ENCODE results near the gene DGKB.

The DGKB gene

DNA sequence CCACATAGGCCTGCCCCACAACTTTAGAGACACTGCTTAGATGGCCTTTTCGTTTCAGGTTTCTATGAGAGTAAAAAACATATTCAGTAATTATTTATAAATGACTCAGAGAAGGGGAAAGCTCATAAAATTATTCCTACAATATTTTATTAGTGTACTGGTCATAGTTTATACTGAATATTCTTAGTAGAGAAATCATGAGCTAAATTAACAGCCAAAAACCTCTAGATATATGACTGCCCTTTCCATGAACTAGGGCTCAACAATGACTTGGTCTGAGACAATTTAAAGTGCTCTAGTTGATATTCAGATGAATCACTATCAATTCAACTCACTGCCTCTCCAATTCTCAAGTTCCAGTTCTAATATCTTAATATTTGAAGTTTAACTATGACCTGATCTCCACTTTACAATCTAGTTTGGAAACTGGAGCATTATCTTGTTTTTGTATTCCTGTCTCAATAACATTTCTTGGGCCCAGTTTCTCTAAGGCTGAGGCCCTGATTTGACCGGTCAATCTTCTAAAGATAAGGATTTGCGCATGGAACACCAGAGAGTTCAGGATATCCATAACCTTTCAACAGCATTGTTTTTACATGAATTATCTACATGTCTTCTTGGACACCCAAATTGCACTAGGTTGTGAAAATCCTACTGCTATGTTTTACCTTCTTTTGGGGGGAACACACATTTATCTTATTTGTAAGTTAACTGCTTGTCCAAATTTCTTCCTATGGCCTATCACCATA lies 141.6 kb downstream of the DGKB start:
- no peak for DNase-seq (ENCODE audit: low read depth)

DNA sequence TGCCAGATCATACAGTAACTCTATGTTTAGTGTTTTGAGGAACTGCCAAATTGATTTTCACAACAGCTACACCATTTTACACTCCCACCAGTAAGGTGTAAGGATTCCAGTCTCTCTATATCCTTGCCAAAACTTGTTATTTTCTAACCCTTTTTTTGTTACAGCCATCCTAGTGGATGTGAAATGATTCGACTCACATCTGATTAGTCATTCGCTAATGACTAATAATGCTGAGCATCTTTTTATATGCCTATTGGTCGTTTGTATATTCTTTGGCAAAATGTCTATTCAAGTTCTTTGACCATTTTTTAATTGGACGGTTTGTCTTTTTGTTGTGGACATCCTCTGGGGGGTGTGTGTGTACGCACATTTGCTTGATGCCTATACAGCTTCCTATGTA lies 142.8 kb downstream of the DGKB start:
- no peak for DNase-seq (ENCODE audit: low read depth)

- DNase-seq (ENCODE audit: low read depth) = peak; percentile 34
These were observed 147.9 kb downstream of the DGKB start for GRCh38 chr7:14754631-14755030.

DNA sequence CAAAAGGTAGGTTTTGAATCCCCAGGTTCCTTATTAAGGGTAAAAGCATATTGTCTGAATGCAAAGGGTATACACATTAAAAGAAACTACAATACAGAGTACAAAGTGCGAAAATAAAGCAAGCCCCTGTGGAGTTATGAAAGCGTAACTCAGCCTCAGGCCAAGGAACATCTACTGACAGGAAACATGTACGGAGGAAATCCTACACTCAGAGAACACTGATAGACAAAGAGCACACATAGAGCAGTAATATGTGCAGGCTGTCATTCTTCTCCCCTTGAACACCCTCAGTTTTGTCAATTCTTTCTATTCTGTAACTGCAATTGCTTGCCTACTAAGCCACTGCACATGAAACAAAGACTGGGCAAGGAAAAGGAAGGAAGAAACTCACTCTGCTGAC lies 150.2 kb downstream of the DGKB start:
- DNase-seq (ENCODE audit: low read depth) = no peak

DNA sequence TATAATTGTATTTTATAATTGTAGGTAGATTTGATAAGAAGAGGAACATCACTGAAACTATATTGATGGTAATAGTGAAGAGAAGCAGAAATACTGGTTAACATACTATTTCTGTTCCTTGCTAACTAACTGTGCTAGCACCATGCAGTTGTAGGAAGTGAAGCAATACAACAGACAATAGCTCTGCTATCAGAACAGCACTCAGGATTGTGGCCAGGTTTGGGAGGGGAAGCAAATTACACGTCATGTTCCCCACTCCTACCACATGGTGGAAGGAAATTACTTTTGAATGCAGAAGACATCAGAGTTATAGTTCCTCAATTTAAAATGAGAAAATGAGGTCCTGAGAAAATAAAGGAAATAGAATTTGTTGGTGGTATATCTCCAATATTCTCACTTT lies 151.1 kb downstream of the DGKB start:
- DNase-seq (ENCODE audit: low read depth) = no peak

DNA sequence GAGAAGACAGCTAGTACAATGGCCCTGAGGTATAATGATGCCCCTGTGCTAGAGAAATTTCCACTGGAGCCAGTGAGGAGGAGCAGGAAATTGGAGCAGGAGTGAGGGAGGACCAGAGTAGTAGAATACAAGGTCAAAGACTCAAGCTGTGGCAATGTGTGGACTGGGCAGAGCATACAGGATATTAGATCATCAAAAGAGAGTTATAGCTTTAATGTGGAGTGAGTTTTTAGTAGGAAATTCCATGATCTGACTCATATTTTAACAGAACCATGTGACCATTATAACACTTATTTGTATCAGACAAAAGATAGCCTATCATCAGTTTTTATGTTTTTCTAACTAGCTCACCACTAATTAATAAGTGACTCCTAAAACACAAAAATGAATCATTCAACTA lies 154.1 kb downstream of the DGKB start:
- peak; percentile 53 for DNase-seq (ENCODE audit: low read depth)

DNA sequence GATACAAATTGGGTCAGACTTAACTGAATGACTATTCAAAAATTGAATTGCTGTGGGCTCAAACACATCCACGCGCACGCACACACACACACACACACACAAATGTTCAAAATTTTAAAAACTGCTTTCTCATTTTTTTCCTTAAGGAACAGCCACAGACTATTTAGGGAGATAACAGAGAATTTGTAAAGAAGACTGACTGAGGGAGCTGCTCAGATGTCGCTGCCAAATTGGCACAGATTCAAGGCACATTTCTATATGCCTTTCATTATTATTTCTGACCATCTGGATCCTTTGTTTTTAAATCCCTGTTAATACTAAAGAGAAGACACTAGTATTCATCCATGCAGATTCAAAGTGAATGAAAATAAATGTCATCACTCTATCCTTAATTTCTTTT lies 154.8 kb downstream of the DGKB start:
- DNase-seq (ENCODE audit: low read depth) = no peak

DNA sequence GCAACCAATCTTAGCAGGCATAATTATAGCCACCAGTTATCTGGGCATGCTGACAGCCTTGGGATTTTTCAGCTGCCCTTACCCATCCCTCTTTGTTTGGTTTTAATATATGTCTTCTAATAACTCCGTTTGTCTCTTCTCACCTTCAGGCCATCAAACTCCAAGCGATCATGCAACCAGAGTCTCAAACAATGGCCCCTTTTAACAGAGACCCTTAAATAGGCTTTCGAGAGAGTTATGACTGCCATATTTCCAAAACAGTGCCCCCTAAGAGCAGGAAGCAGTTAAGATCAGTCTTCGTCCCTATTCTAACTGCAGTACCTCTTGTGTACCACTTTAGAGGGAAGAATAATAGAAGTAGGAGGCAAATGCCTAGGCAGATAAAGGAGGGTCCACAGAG lies 157.5 kb downstream of the DGKB start:
- no peak for DNase-seq (ENCODE audit: low read depth)

GRCh38 chr7:14740606-14741005 lies 161.9 kb downstream of the DGKB start:
- no peak for DNase-seq (ENCODE audit: low read depth)

GRCh38 chr7:14739841-14740185 lies 162.7 kb downstream of the DGKB start:
- DNase-seq (ENCODE audit: low read depth) = no peak

- DNase-seq (ENCODE audit: low read depth) = no peak
These were observed 163.2 kb downstream of the DGKB start for GRCh38 chr7:14739168-14739840.

DNA sequence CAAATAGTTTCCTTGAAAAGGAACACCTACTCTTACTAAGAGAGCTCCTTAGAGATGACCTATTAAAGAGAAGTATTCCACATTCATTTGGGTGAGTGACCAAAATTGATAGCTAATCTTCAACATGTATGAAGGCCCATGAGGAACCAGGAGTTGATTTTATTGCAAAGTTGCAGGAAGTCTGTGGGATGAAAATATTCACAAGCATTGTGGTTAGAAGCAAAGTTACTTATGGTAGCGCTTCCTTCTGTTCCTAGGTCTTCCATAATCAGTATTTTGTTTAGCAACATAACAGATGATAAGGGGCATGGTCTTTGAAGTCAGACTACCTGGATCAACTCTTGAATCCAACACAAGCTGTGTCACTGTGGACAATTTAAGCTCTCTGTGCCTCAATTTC lies 164.5 kb downstream of the DGKB start:
- no peak for DNase-seq (ENCODE audit: low read depth)

DNA sequence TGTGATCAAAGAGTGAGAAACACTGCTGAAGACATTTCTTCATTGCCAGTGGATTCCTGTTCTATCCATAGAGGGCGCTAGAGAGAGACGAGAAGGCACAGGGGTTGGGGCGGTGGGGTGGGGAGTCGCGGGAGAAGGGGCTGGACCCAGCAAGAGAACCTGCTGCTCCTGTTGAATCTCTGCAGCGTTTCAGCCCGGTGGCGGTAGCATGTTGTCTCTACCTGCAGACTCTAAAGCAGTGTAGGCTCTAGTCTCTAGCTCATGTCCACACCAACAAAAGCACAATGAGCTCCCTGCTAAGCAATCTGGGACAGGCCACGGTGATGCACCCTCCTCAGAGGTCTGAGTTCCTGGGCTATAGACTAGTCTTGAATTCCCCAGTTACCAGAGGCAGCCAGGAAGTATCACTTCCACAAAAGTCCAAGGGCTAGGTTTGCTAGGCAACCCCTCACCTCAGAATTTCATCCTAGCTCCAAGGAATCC lies 167.7 kb downstream of the DGKB start:
- no peak for DNase-seq (ENCODE audit: low read depth)

GRCh38 chr7:14720785-14721184 lies 181.8 kb downstream of the DGKB start:
- DNase-seq (ENCODE audit: low read depth) = no peak

- DNase-seq (ENCODE audit: low read depth) = no peak
These were observed 184.7 kb downstream of the DGKB start for GRCh38 chr7:14717816-14718215.

- DNase-seq (ENCODE audit: low read depth) = no peak
These were observed 185.4 kb downstream of the DGKB start for GRCh38 chr7:14717169-14717568.

GRCh38 chr7:14714161-14714728 lies 188.3 kb downstream of the DGKB start:
- no peak for DNase-seq (ENCODE audit: low read depth)

- DNase-seq (ENCODE audit: low read depth) = no peak
These were observed 204.3 kb downstream of the DGKB start for GRCh38 chr7:14698239-14698638.

DNA sequence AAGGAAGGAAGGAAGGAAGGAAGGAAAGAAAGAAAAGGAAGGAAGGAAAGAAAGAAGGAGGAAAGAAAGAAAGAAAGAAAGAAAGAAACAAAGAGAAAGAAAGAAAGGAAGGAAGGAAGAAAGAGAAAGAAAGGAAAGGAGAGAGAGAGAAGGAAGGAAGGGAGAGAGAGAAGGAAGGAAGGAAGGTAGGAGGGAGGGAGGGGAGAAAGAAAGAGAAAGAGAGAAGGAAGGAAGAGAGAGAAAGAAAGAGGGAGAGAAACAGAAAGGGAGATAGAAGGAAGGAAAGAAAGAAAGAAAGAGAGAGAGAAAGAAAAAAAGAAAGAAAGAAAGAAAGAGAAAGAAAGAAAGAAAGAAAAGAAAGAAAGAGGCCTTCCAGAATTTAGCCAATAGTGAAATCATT lies 204.9 kb downstream of the DGKB start:
- DNase-seq (ENCODE audit: low read depth) = no peak

DNA sequence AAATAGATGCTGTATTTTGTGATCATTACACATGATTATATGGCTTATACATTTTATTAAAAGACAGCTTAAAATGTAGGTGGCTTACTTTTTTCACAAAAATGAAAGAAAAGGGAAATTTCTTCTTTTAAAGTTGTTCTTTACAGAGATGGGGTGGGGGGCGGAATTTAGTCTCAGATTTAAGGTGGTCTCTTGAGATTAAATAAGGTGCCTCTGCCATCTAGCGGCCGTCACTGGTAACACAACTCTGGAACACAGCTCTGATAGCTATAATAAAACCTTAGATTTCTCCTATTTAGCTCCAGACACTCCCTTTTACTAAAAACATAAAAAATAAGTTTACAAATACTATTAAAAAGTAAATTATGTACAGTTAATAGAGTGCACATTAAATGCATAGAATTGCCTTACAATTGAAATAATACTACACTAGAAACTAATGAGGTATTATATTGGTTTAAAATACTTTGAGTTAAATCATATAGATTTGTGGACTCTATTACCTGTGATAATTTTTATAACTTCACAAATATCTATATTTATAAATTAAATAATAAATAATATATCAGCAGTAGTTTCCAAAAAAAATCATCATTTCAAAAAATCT lies 210.9 kb downstream of the DGKB start:
- DNase-seq (ENCODE audit: low read depth) = peak; percentile 22

DNA sequence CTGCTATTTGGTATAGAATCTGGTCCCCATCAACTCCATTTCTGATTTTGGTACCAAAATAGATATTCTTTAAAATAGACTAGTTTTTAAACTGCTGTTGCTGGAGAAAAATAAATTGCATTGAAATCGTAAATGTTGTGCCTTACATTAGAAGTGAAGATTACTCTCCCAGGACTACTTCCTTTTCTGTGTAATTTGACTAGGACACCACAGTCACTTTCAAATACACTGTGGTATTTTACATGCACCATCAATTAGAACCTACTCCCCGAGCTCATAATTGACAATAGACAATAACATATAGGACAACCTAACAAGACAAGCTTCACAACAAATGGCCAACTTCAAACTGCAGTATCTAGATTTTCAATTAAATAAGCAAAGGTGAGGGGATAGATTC lies 211.5 kb downstream of the DGKB start:
- DNase-seq (ENCODE audit: low read depth) = no peak

DNA sequence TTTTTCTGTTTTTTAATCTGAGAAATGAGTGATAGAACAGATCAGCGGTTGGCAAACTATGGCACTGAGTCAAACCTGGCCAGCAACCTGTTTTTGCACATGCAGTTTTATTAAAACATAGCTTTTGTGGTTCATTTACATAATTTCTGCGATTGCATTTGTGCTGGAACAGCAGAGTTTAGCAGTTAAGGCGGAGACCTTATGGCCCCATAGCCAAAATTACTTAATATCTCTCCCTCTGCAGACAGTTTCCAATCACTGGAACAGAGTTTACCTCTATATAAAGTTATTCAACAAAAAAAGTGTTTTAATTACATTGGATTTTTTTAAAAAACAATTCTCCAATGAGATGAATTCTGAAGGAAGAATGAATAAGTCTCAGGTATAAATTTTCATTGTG lies 212.1 kb downstream of the DGKB start:
- DNase-seq (ENCODE audit: low read depth) = no peak

- no peak for DNase-seq (ENCODE audit: low read depth)
These were observed 212.5 kb downstream of the DGKB start for GRCh38 chr7:14690075-14690474.
